ENCODE data around the gene TCF7L2.

The TCF7L2 gene

DNA sequence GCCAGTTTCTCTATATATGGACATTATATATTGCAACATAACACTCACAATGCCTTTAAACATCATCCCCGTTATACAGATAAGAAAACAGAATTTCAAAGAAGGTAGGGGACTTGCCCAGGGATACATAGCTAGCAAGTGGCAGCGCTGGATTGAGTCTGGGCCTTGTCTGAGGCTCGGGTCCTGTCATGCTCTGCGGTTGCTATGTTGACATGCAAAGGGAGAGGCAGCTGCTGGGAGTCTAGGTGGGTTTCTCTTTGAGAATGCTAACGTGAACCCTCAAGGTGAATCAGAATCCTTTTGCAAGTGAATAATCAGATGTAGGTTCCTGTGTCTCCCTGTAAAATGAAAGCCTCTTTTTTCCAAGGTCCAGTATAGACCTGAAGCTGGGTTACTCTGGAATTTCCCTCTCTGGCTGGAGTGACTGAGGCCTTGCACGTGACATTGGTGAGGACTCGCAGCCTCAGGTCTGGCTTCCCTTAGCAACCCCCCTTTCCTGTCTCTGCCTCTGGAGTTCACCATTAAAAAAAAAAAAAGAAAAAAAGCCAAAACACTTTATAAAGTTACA, 38.9 kb downstream of the TCF7L2 start:
- H3K79me2 ChIP-seq (ENCODE audit: insufficient read depth, low read length), result peaks cover 18% of the 10 kb centered on the region
- peak overlapping the region; percentile 98 for H3K27ac ChIP-seq (ENCODE audit: low read depth, low read length, poor library complexity, severe bottlenecking)
- no peaks in the 10 kb centered on the region for H3F3A ChIP-seq (ENCODE audit: insufficient read depth, low read length)
- H3K27me3 ChIP-seq (ENCODE audit: insufficient read depth, low read length), result no peaks in the 10 kb centered on the region
- H3K9me3 ChIP-seq (ENCODE audit: low read length), result no peaks in the 10 kb centered on the region
- H3K9ac ChIP-seq (ENCODE audit: low read length), result peak overlapping the region; percentile 37; the same call in 1 of the 2 replicates
- H3K9me2 ChIP-seq (ENCODE audit: low read depth, low read length), result no peaks in the 10 kb centered on the region
- no peak overlapping the region for H2AFZ ChIP-seq (ENCODE audit: low read length)
- H3K4me3 ChIP-seq (ENCODE audit: low read depth, low read length, poor library complexity, severe bottlenecking), result no peak overlapping the region
- H4K20me1 ChIP-seq (ENCODE audit: insufficient read depth, low read length), result no peaks in the 10 kb centered on the region
- H3K36me3 ChIP-seq (ENCODE audit: insufficient read depth, low read length), result no peaks in the 10 kb centered on the region
- peaks cover 85% of the 10 kb centered on the region for H3K4me1 ChIP-seq (ENCODE audit: insufficient read depth, low read length, severe bottlenecking)
- no peak for TF ChIP-seq EZH2 (IDR thresholded peaks at IDR 0.05; ENCODE audit: borderline replicate concordance, low read length)
- TF ChIP-seq, protein P1, sequence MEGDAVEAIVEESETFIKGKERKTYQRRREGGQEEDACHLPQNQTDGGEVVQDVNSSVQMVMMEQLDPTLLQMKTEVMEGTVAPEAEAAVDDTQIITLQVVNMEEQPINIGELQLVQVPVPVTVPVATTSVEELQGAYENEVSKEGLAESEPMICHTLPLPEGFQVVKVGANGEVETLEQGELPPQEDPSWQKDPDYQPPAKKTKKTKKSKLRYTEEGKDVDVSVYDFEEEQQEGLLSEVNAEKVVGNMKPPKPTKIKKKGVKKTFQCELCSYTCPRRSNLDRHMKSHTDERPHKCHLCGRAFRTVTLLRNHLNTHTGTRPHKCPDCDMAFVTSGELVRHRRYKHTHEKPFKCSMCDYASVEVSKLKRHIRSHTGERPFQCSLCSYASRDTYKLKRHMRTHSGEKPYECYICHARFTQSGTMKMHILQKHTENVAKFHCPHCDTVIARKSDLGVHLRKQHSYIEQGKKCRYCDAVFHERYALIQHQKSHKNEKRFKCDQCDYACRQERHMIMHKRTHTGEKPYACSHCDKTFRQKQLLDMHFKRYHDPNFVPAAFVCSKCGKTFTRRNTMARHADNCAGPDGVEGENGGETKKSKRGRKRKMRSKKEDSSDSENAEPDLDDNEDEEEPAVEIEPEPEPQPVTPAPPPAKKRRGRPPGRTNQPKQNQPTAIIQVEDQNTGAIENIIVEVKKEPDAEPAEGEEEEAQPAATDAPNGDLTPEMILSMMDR (IDR thresholded peaks at IDR 0.05; ENCODE audit: low read length), result no peak
- H3K4me2 ChIP-seq (ENCODE audit: low read length), result peak overlapping the region; percentile 45; the same call in 1 of the 2 replicates

DNA sequence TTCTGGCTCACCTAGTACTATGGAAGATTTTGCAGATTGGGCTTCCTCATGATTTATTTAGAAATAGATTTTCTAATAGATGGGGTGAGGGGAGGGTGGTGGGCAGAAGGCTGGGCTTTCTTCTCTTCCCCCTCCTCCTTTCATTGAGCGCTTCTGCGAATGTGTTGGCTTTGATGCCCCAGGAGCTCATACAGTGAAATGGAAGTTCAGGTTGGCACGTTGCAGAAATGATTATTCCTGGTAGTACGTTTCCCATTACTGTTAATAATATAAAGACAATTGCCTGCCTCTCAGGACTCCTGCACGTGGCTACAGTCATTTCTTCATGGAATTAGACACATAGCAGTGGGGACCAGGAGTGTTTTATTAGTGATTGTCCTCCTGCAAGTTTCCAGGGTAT, 39.8 kb downstream of the TCF7L2 start:
- TF ChIP-seq EZH2 (IDR thresholded peaks at IDR 0.05; ENCODE audit: borderline replicate concordance, low read length), result no peak
- TF ChIP-seq, protein P1 (IDR thresholded peaks at IDR 0.05; ENCODE audit: low read length), result no peak
- Histone ChIP-seq H3K4me2 (ENCODE audit: low read length) (peak overlapping the region; percentile 45; the same call in 1 of the 2 replicates), H3F3A (ENCODE audit: insufficient read depth, low read length) (no peaks in the 10 kb centered on the region), H3K9me2 (ENCODE audit: low read depth, low read length) (no peaks in the 10 kb centered on the region), H3K27me3 (ENCODE audit: insufficient read depth, low read length) (no peaks in the 10 kb centered on the region), H3K4me1 (ENCODE audit: insufficient read depth, low read length, severe bottlenecking) (peaks cover 79% of the 10 kb centered on the region), H3K36me3 (ENCODE audit: insufficient read depth, low read length) (no peaks in the 10 kb centered on the region), H4K20me1 (ENCODE audit: insufficient read depth, low read length) (no peaks in the 10 kb centered on the region), H3K9ac (ENCODE audit: low read length) (no peak overlapping the region; the same call in 1 of the 2 replicates), H2AFZ (ENCODE audit: low read length) (no peak overlapping the region), H3K79me2 (ENCODE audit: insufficient read depth, low read length) (peaks cover 18% of the 10 kb centered on the region), H3K27ac (ENCODE audit: low read depth, low read length, poor library complexity, severe bottlenecking) (peak overlapping the region; percentile 98), H3K4me3 (ENCODE audit: low read depth, low read length, poor library complexity, severe bottlenecking) (no peak overlapping the region), H3K9me3 (ENCODE audit: low read length) (no peaks in the 10 kb centered on the region)

- Histone ChIP-seq H3K4me3 (ENCODE audit: low read depth, low read length, poor library complexity, severe bottlenecking) (no peak overlapping the region), H3K9me3 (ENCODE audit: low read length) (no peaks in the 10 kb centered on the region), H3K4me1 (ENCODE audit: insufficient read depth, low read length, severe bottlenecking) (peaks cover 79% of the 10 kb centered on the region), H4K20me1 (ENCODE audit: insufficient read depth, low read length) (no peaks in the 10 kb centered on the region), H2AFZ (ENCODE audit: low read length) (no peak overlapping the region), H3K4me2 (ENCODE audit: low read length) (no peak overlapping the region), H3K9ac (ENCODE audit: low read length) (no peak overlapping the region), H3K9me2 (ENCODE audit: low read depth, low read length) (no peaks in the 10 kb centered on the region), H3K36me3 (ENCODE audit: insufficient read depth, low read length) (no peaks in the 10 kb centered on the region), H3K27ac (ENCODE audit: low read depth, low read length, poor library complexity, severe bottlenecking) (peak overlapping the region; percentile 98), H3K27me3 (ENCODE audit: insufficient read depth, low read length) (no peaks in the 10 kb centered on the region), H3F3A (ENCODE audit: insufficient read depth, low read length) (no peaks in the 10 kb centered on the region), H3K79me2 (ENCODE audit: insufficient read depth, low read length) (peaks cover 17% of the 10 kb centered on the region)
- TF ChIP-seq EZH2 (IDR thresholded peaks at IDR 0.05; ENCODE audit: borderline replicate concordance, low read length), result no peak
- TF ChIP-seq, protein P1 (IDR thresholded peaks at IDR 0.05; ENCODE audit: low read length), result no peak
Measured at GRCh38 chr10:112990271-112990670, 40.2 kb downstream of the TCF7L2 start.
